Neural cell (in vitro differentiated cells): Measurements from ENCODE around the gene FHOD1. TPM values are rescaled to one million over a fixed set of nuclear protein-coding genes. Genes with fewer than 3 reads are reported as not detected.

ENCODE experiments used
- H2AFZ ChIP-seq: fragments of 200-600, 300-800 bp; sonication (generic), shearing (Covaris generic); 2 replicates; pipeline ENCODE4 v1.6.0; 2014; ENCODE audit warnings: low read depth, mild to moderate bottlenecking, antibody characterized with exemption, low read length, moderate library complexity
- H3F3A ChIP-seq: fragments of 200-600 bp; shearing (Covaris generic); 2 replicates; pipeline ENCODE4 v1.6.1; 2016; ENCODE audit warnings: mild to moderate bottlenecking, moderate library complexity, mixed read lengths, antibody characterized with exemption, low read length; ENCODE audit not compliant: insufficient read depth, poor library complexity, severe bottlenecking
- H3K27ac ChIP-seq: fragments of 200-600, 300-800 bp; sonication (generic), shearing (Covaris generic); 2 replicates; pipeline ENCODE4 v1.5.1; 2014; ENCODE audit warnings: mild to moderate bottlenecking, low read length, moderate library complexity
- H3K27me3 ChIP-seq: fragments of 300-800, 200-600 bp; sonication (generic), shearing (Covaris generic); 2 replicates; pipeline ENCODE4 v1.6.0; 2014; ENCODE audit warnings: mild to moderate bottlenecking, low read depth, low read length, moderate library complexity; ENCODE audit not compliant: insufficient read depth
- H3K36me3 ChIP-seq: fragments of 300-800, 200-600 bp; sonication (generic), shearing (Covaris generic); 2 replicates; pipeline ENCODE4 v1.5.1; 2014; ENCODE audit warnings: mild to moderate bottlenecking, antibody characterized with exemption, low read length, moderate library complexity; ENCODE audit not compliant: insufficient read depth
- H3K4me2 ChIP-seq: fragments of 300-800, 200-600 bp; sonication (generic), shearing (Covaris generic); 2 replicates; pipeline ENCODE4 v1.6.0; 2014; ENCODE audit warnings: mild to moderate bottlenecking, low read length
- H3K4me3 ChIP-seq: fragments of 300-800, 200-600 bp; sonication (generic), shearing (Covaris generic); 2 replicates; pipeline ENCODE4 v1.5.1; 2014; ENCODE audit warnings: mild to moderate bottlenecking, low read length, moderate library complexity
- H3K79me2 ChIP-seq: fragments of 200-600 bp; shearing (Covaris generic); replicated peaks from 2 replicates; pipeline ENCODE4 v1.6.0; 2014; ENCODE audit warnings: mild to moderate bottlenecking, low read length, moderate library complexity; ENCODE audit not compliant: insufficient read depth
- H3K9ac ChIP-seq: fragments of 300-800, 200-600 bp; sonication (generic), shearing (Covaris generic); 2 replicates; pipeline ENCODE4 v1.6.1; 2016; ENCODE audit warnings: mild to moderate bottlenecking, low read length, mixed read lengths
- H3K9me2 ChIP-seq: fragments of 200-600 bp; shearing (Covaris generic); 2 replicates; pipeline ENCODE4 v1.6.1; 2016; ENCODE audit warnings: mild to moderate bottlenecking, low read length, mixed read lengths; ENCODE audit not compliant: insufficient read depth
- H3K9me3 ChIP-seq: fragments of 200-600, 300-800 bp; sonication (generic), shearing (Covaris generic); 2 replicates; pipeline ENCODE4 v1.6.1; 2016; ENCODE audit warnings: mild to moderate bottlenecking, mixed run types, low read length, moderate library complexity, mixed read lengths
- H4K20me1 ChIP-seq: fragments of 200-600 bp; shearing (Covaris generic); 2 replicates; pipeline ENCODE4 v1.6.1; 2016; ENCODE audit warnings: mild to moderate bottlenecking, mixed run types; ENCODE audit not compliant: insufficient read depth
- EP300 ChIP-seq: fragments of 450-650 bp; conservative IDR thresholded peaks from 2 replicates; pipeline ENCODE4 v1.6.1; 2014; ENCODE audit warnings: antibody characterized with exemption, mild to moderate bottlenecking, moderate library complexity; ENCODE audit not compliant: poor library complexity, severe bottlenecking
- EZH2 ChIP-seq: fragments of 200-600, 300-800 bp; shearing (Covaris generic), sonication (generic); IDR thresholded peaks from 2 replicates; pipeline ENCODE4 v1.6.1; 2014; ENCODE audit warnings: antibody characterized with exemption, low read length, borderline replicate concordance, mild to moderate bottlenecking; ENCODE audit not compliant: insufficient read depth, poor library complexity, severe bottlenecking
- POLR2AphosphoS5 ChIP-seq: IDR thresholded peaks from 2 replicates; pipeline ENCODE4 v1.6.1; 2012
- REST ChIP-seq: IDR thresholded peaks from 2 replicates; pipeline ENCODE4 v1.6.1; 2012; ENCODE audit warnings: borderline replicate concordance
- SMC3 ChIP-seq: fragments of 450-650 bp; conservative IDR thresholded peaks from 2 replicates; pipeline ENCODE4 v1.6.1; 2014; ENCODE audit warnings: antibody characterized with exemption, mild to moderate bottlenecking, moderate library complexity; ENCODE audit not compliant: poor library complexity
- TAF1 ChIP-seq: IDR thresholded peaks from 2 replicates; pipeline ENCODE4 v1.6.1; 2012; ENCODE audit warnings: low read depth
- polyA plus RNA-seq: library from polyadenylated mRNA; depleted of rRNA; stranded (reverse); fragments of >200 nt; gene quantifications from 2 replicates; pipeline ENCODE4 v1.2.3, GENCODE V29; 2014
- TF ChIP-seq, protein P1 (sequence below): fragments of 450-650 bp; IDR thresholded peaks from 2 replicates; pipeline ENCODE4 v1.5.1; 2014; ENCODE audit warnings: antibody characterized with exemption, mild to moderate bottlenecking, moderate library complexity; ENCODE audit not compliant: poor library complexity, severe bottlenecking

Gene FHOD1
- polyA plus RNA-seq, 1 donor from 2014 or later = 6.3 TPM

- H3K27me3 ChIP-seq = no peaks in the 10 kb centered on the region
- H3K4me3 ChIP-seq = no peak overlapping the region
- H2AFZ ChIP-seq = no peak overlapping the region
- H3K27ac ChIP-seq = no peak overlapping the region
- H3K36me3 ChIP-seq = no peaks in the 10 kb centered on the region
- H3F3A ChIP-seq = no peaks in the 10 kb centered on the region
- no peak overlapping the region for H3K4me2 ChIP-seq
- H3K9ac ChIP-seq = no peak overlapping the region
- no peaks in the 10 kb centered on the region for H3K9me3 ChIP-seq
- H3K9me2 ChIP-seq = no peaks in the 10 kb centered on the region
- TF ChIP-seq POLR2AphosphoS5 (no peak), REST (no peak), EP300 (no peak), TAF1 (no peak), EZH2 (no peak)
- TF ChIP-seq, protein P1, sequence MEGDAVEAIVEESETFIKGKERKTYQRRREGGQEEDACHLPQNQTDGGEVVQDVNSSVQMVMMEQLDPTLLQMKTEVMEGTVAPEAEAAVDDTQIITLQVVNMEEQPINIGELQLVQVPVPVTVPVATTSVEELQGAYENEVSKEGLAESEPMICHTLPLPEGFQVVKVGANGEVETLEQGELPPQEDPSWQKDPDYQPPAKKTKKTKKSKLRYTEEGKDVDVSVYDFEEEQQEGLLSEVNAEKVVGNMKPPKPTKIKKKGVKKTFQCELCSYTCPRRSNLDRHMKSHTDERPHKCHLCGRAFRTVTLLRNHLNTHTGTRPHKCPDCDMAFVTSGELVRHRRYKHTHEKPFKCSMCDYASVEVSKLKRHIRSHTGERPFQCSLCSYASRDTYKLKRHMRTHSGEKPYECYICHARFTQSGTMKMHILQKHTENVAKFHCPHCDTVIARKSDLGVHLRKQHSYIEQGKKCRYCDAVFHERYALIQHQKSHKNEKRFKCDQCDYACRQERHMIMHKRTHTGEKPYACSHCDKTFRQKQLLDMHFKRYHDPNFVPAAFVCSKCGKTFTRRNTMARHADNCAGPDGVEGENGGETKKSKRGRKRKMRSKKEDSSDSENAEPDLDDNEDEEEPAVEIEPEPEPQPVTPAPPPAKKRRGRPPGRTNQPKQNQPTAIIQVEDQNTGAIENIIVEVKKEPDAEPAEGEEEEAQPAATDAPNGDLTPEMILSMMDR = no peak
- H4K20me1 ChIP-seq = no peaks in the 10 kb centered on the region
- no peaks in the 10 kb centered on the region for H3K79me2 ChIP-seq
Measured at GRCh38 chr16:67287960-67288359, 40.7 kb upstream of the FHOD1 start.

DNA sequence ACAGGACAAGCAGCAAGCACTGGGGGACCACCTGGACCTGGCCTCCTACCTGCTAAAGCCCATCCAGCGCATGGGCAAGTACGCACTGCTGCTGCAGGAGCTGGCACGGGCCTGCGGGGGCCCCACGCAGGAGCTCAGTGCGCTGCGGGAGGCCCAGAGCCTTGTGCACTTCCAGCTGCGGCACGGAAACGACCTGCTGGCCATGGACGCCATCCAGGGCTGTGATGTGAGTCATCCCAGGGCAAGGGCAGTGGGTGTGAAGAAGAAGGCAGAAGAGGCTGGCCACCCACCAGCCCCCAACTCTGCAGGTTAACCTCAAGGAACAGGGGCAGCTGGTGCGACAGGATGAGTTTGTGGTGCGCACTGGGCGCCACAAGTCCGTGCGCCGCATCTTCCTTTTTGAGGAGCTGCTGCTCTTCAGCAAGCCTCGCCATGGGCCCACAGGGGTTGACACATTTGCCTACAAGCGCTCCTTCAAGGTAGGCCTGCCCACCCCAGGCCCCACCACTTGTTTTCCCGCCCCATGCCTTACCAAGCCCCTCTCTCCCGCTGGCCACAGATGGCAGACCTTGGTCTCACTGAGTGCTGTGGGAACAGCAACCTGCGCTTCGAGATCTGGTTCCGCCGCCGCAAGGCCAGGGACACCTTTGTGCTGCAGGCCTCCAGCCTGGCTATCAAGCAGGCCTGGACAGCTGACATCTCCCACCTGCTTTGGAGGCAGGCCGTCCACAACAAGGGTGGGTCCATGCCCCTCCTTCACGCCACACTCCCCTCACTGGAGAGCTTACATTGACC, 39.4 kb upstream of the FHOD1 start:
- Histone ChIP-seq H3K36me3 (no peaks in the 10 kb centered on the region), H3F3A (no peaks in the 10 kb centered on the region), H3K9me2 (no peaks in the 10 kb centered on the region), H3K27me3 (no peaks in the 10 kb centered on the region), H4K20me1 (no peaks in the 10 kb centered on the region), H3K27ac (no peak overlapping the region), H3K4me3 (no peak overlapping the region), H3K9me3 (no peaks in the 10 kb centered on the region), H2AFZ (no peak overlapping the region), H3K79me2 (no peaks in the 10 kb centered on the region), H3K4me2 (no peak overlapping the region), H3K9ac (no peak overlapping the region)
- TF ChIP-seq POLR2AphosphoS5 (no peak), EP300 (no peak)

- H3K4me3 ChIP-seq = no peak overlapping the region
Measured at GRCh38 chr16:67284699-67285646, 37.7 kb upstream of the FHOD1 start.

More at GRCh38 chr16:67284699-67285646, 37.7 kb upstream of the FHOD1 start:
- no peaks in the 10 kb centered on the region for H3K79me2 ChIP-seq
- no peaks in the 10 kb centered on the region for H3F3A ChIP-seq
- H3K9me3 ChIP-seq = no peaks in the 10 kb centered on the region
- H3K36me3 ChIP-seq = no peaks in the 10 kb centered on the region
- H4K20me1 ChIP-seq = no peaks in the 10 kb centered on the region
- no peaks in the 10 kb centered on the region for H3K27me3 ChIP-seq
- no peak overlapping the region for H3K9ac ChIP-seq
- no peak overlapping the region for H3K27ac ChIP-seq
- no peak overlapping the region for H3K4me2 ChIP-seq
- no peaks in the 10 kb centered on the region for H3K9me2 ChIP-seq
- H2AFZ ChIP-seq = no peak overlapping the region
- TF ChIP-seq SMC3 (peak; percentile 31), EZH2 (no peak)
- TF ChIP-seq, protein P1 = peak; percentile 44
